ENCODE results near the gene SLC25A51. TPM values are rescaled to one million over a fixed set of nuclear protein-coding genes. Genes with fewer than 3 reads are reported as not detected.
A peak's percentile ranks its signal among the peaks of the same experiment; 100 is the strongest.

Gene SLC25A51
- total RNA-seq, 2 donors from 2014 or later: 15.8 to 17.2 TPM

DNA sequence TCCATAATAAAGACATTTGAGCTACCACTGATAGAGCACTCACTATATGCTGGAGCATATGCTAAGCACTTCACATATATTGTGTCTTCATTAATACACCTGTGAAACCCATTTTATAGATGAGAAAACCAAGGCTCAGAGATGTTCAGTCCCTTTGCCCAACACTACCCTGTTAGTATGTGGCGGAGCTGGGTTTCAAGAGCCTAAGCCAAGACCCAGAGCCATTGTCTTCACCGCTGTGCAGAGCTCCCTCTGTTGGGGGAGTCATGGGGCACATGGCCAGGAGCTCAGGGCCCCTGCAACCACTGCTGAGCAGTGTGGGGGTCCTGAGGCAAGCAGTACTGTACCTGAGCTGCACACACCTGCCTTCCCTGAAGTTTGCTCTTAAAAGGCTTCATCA, 37.3 kb upstream of the SLC25A51 start:
- Histone ChIP-seq H3K4me1 (ENCODE audit: control insufficient read depth, insufficient read depth, low read length) (peaks cover 15% of the 10 kb centered on the region), H3K36me3 (ENCODE audit: control insufficient read depth, insufficient read depth, low read length) (peaks cover 77% of the 10 kb centered on the region), H3K9me3 (ENCODE audit: control insufficient read depth, low read length) (no peaks in the 10 kb centered on the region), H3K27ac (ENCODE audit: low read depth, low read length) (no peak overlapping the region), H3K9ac (ENCODE audit: extremely low read depth, low read length, poor library complexity, severe bottlenecking) (no peak overlapping the region), H3K27me3 (ENCODE audit: control insufficient read depth, insufficient read depth, low read length, poor library complexity, severe bottlenecking) (no peaks in the 10 kb centered on the region), H3K4me3 (ENCODE audit: low read length) (no peak overlapping the region)
- peak; percentile 60 for TF ChIP-seq CTCF (conservative IDR thresholded peaks at IDR 0.05)
- H3K9me3 Mint-ChIP-seq: no peaks in the 10 kb centered on the region
- H3K4me1 Mint-ChIP-seq: no peaks in the 10 kb centered on the region
- no peaks in the 10 kb centered on the region for H3K27me3 Mint-ChIP-seq (ENCODE audit: insufficient read depth)
- WGBS, 2 experiments (ENCODE audit: insufficient coverage in 1 of 2, insufficient read length in 1 of 2): 97% methylated on average over 2 of the region's 2 CpGs; no CpG with 5 or more reads in 1 of the 2 experiments
- H3K27ac Mint-ChIP-seq: no peak overlapping the region
- H3K36me3 Mint-ChIP-seq (ENCODE audit: low read depth): peaks cover 47% of the 10 kb centered on the region
- no peak overlapping the region for H3K4me3 Mint-ChIP-seq
- DNase-seq: no peak

- no peak for TF ChIP-seq CTCF (conservative IDR thresholded peaks at IDR 0.05)
- Histone ChIP-seq H3K27ac (ENCODE audit: low read depth, low read length) (no peak overlapping the region), H3K4me1 (ENCODE audit: control insufficient read depth, insufficient read depth, low read length) (peaks cover 15% of the 10 kb centered on the region), H3K4me3 (ENCODE audit: low read length) (no peak overlapping the region), H3K9ac (ENCODE audit: extremely low read depth, low read length, poor library complexity, severe bottlenecking) (no peak overlapping the region), H3K36me3 (ENCODE audit: control insufficient read depth, insufficient read depth, low read length) (peaks cover 73% of the 10 kb centered on the region), H3K27me3 (ENCODE audit: control insufficient read depth, insufficient read depth, low read length, poor library complexity, severe bottlenecking) (no peaks in the 10 kb centered on the region), H3K9me3 (ENCODE audit: control insufficient read depth, low read length) (no peaks in the 10 kb centered on the region)
- DNase-seq: no peak
- Mint-ChIP-seq H3K27me3 (ENCODE audit: insufficient read depth) (no peaks in the 10 kb centered on the region), H3K9me3 (no peaks in the 10 kb centered on the region), H3K36me3 (ENCODE audit: low read depth) (peaks cover 42% of the 10 kb centered on the region), H3K4me3 (no peak overlapping the region), H3K27ac (no peak overlapping the region), H3K4me1 (no peaks in the 10 kb centered on the region)
- WGBS, 2 experiments (ENCODE audit: insufficient coverage in 1 of 2, insufficient read length in 1 of 2): 96% methylated on average over 4 to 6 of the region's 6 CpGs
These were observed 35.7 kb upstream of the SLC25A51 start for GRCh38 chr9:37939575-37940095.

DNA sequence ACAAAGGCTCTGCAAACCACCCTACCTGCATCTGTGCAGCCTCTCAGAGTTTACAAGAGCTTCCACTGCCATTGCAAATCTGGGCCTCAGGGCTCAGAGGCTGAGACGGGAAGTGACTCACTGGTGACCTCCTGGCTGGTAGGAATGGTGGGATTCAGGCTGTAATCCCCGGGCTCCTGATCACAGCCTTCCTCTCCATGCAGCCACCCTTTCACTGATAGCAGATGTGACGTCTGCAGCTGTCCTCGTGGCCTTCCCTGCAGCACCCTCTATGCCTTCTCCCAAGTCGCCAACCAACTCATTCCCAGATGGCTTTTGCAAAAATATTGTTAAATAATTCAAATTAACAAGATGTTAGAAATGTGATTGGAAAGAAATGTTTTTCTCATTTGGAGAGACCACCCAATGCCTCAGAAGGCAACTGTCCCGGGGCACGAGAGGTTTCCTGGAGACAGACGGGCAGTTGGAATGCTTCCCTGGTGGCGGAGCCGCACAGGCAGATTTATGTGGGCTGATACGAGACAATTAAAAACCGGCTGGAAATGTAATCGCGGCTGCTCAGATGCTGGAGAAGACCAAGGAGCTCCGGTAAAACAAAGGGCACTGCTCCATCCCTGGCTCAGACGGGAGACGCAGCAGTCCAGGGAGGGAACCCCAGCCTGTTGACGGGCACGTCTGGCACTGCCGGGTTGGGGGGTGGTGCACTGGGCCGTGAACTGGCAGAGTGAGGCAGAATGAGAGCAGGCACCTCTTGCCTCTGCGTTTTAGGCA, 34.4 kb upstream of the SLC25A51 start:
- H3K9me3 ChIP-seq (ENCODE audit: control insufficient read depth, low read length): no peaks in the 10 kb centered on the region
- no peak overlapping the region for H3K4me3 ChIP-seq (ENCODE audit: low read length)
- no peaks in the 10 kb centered on the region for H3K9me3 Mint-ChIP-seq
- no peaks in the 10 kb centered on the region for H3K27me3 ChIP-seq (ENCODE audit: control insufficient read depth, insufficient read depth, low read length, poor library complexity, severe bottlenecking)
- peaks cover 73% of the 10 kb centered on the region for H3K36me3 ChIP-seq (ENCODE audit: control insufficient read depth, insufficient read depth, low read length)
- peaks cover 15% of the 10 kb centered on the region for H3K4me1 ChIP-seq (ENCODE audit: control insufficient read depth, insufficient read depth, low read length)
- peak overlapping the region; percentile 80 for H3K27ac ChIP-seq (ENCODE audit: low read depth, low read length)
- TF ChIP-seq CTCF (conservative IDR thresholded peaks at IDR 0.05): no peak
- H3K27me3 Mint-ChIP-seq (ENCODE audit: insufficient read depth): no peaks in the 10 kb centered on the region
- DNase-seq: no peak
- H3K36me3 Mint-ChIP-seq (ENCODE audit: low read depth): peaks cover 42% of the 10 kb centered on the region
- 69 to 87% methylated on average over 13 to 22 of the region's 22 CpGs for WGBS, 2 experiments (ENCODE audit: insufficient coverage in 1 of 2, insufficient read length in 1 of 2)
- no peak overlapping the region for H3K9ac ChIP-seq (ENCODE audit: extremely low read depth, low read length, poor library complexity, severe bottlenecking)
- no peak overlapping the region for H3K4me3 Mint-ChIP-seq
- no peaks in the 10 kb centered on the region for H3K4me1 Mint-ChIP-seq
- no peak overlapping the region for H3K27ac Mint-ChIP-seq
